Neural crest cell (in vitro differentiated cells): ENCODE measurements around the gene KRTAP6-2. TPM values are rescaled to one million over a fixed set of nuclear protein-coding genes. Genes with fewer than 3 reads are reported as not detected.

Experiments used
- DNase-seq: peaks from one replicate; pipeline ENCODE4 v3.0.0; 2021; ENCODE audit warnings: low read depth, mixed read lengths, low spot score
- H3K27ac Mint-ChIP-seq: one replicate; pipeline ENCODE4 v1.8.0; 2021; ENCODE audit warnings: mild to moderate bottlenecking, mixed read lengths; ENCODE audit not compliant: unreplicated experiment
- H3K27me3 Mint-ChIP-seq: 2 replicates; pipeline ENCODE4 v1.8.0; 2021; ENCODE audit warnings: low read depth, mild to moderate bottlenecking, mixed read lengths
- H3K36me3 Mint-ChIP-seq: 2 replicates; pipeline ENCODE4 v1.8.0; 2021; ENCODE audit warnings: low read depth, mild to moderate bottlenecking, mixed read lengths
- H3K4me1 Mint-ChIP-seq: 2 replicates; pipeline ENCODE4 v1.8.0; 2021; ENCODE audit warnings: mixed read lengths
- H3K4me3 Mint-ChIP-seq: one replicate; pipeline ENCODE4 v1.8.0; 2021; ENCODE audit warnings: mild to moderate bottlenecking, mixed read lengths
- H3K9me3 Mint-ChIP-seq: 2 replicates; pipeline ENCODE4 v1.8.0; 2021; ENCODE audit warnings: mixed read lengths
- CTCF ChIP-seq: fragments of 200-600 bp; sonication (generic); conservative IDR thresholded peaks from 2 replicates; pipeline ENCODE4 v1.5.0; 2021; ENCODE audit warnings: antibody characterized with exemption, mild to moderate bottlenecking
- total RNA-seq: library from RNA; stranded (reverse); gene quantifications from 2 replicates; pipeline ENCODE4 v1.2.1, GENCODE V29; 2021

Gene KRTAP6-2
- total RNA-seq, 1 donor from 2014 or later, result not detected

GRCh38 chr21:30580132-30580531, 18.6 kb downstream of the KRTAP6-2 start:
- DNase-seq, result no peak
- no peak overlapping the region for H3K4me3 Mint-ChIP-seq
- no peak overlapping the region for H3K27ac Mint-ChIP-seq
- H3K27me3 Mint-ChIP-seq, result no peaks in the 10 kb centered on the region
- TF ChIP-seq CTCF, result no peak
- peaks cover 9% of the 10 kb centered on the region for H3K4me1 Mint-ChIP-seq
- H3K9me3 Mint-ChIP-seq, result peaks cover 3% of the 10 kb centered on the region
- no peaks in the 10 kb centered on the region for H3K36me3 Mint-ChIP-seq

GRCh38 chr21:30579346-30579745, 19.4 kb downstream of the KRTAP6-2 start:
- no peak for DNase-seq
- no peak for TF ChIP-seq CTCF
- no peaks in the 10 kb centered on the region for H3K36me3 Mint-ChIP-seq
- no peaks in the 10 kb centered on the region for H3K27me3 Mint-ChIP-seq
- H3K9me3 Mint-ChIP-seq, result no peaks in the 10 kb centered on the region
- H3K4me1 Mint-ChIP-seq, result peaks cover 9% of the 10 kb centered on the region
- H3K27ac Mint-ChIP-seq, result no peak overlapping the region
- H3K4me3 Mint-ChIP-seq, result no peak overlapping the region

- no peak overlapping the region for H3K4me3 Mint-ChIP-seq
- no peak overlapping the region for H3K27ac Mint-ChIP-seq
- no peak for TF ChIP-seq CTCF
- no peaks in the 10 kb centered on the region for H3K27me3 Mint-ChIP-seq
- no peak for DNase-seq
- H3K4me1 Mint-ChIP-seq, result no peaks in the 10 kb centered on the region
- peaks cover 6% of the 10 kb centered on the region for H3K9me3 Mint-ChIP-seq
- no peaks in the 10 kb centered on the region for H3K36me3 Mint-ChIP-seq
These were observed 20.9 kb downstream of the KRTAP6-2 start for GRCh38 chr21:30577766-30578165.

GRCh38 chr21:30567617-30568016, 31.1 kb downstream of the KRTAP6-2 start:
- DNase-seq, result no peak
- Mint-ChIP-seq H3K4me3 (no peak overlapping the region), H3K27ac (no peak overlapping the region), H3K36me3 (no peaks in the 10 kb centered on the region), H3K27me3 (no peaks in the 10 kb centered on the region), H3K4me1 (no peaks in the 10 kb centered on the region), H3K9me3 (peaks cover 13% of the 10 kb centered on the region)
- TF ChIP-seq CTCF, result no peak

- H3K36me3 Mint-ChIP-seq, result peaks cover 3% of the 10 kb centered on the region
- DNase-seq, result no peak
- no peak overlapping the region for H3K27ac Mint-ChIP-seq
- no peak overlapping the region for H3K4me3 Mint-ChIP-seq
- no peaks in the 10 kb centered on the region for H3K4me1 Mint-ChIP-seq
- no peak for TF ChIP-seq CTCF
- peaks cover 7% of the 10 kb centered on the region for H3K9me3 Mint-ChIP-seq
- H3K27me3 Mint-ChIP-seq, result no peaks in the 10 kb centered on the region
These were observed 35.1 kb downstream of the KRTAP6-2 start for GRCh38 chr21:30563630-30564029.

- no peak for DNase-seq
- Mint-ChIP-seq H3K4me3 (no peak overlapping the region), H3K9me3 (peaks cover 7% of the 10 kb centered on the region), H3K36me3 (peaks cover 3% of the 10 kb centered on the region), H3K4me1 (no peaks in the 10 kb centered on the region), H3K27ac (no peak overlapping the region), H3K27me3 (no peaks in the 10 kb centered on the region)
- no peak for TF ChIP-seq CTCF
These were observed 35.6 kb downstream of the KRTAP6-2 start for GRCh38 chr21:30563072-30563471.
